Measurements from ENCODE around the gene MAP4K1.
A peak's percentile ranks its signal among the peaks of the same experiment; 100 is the strongest.

The MAP4K1 gene

DNA sequence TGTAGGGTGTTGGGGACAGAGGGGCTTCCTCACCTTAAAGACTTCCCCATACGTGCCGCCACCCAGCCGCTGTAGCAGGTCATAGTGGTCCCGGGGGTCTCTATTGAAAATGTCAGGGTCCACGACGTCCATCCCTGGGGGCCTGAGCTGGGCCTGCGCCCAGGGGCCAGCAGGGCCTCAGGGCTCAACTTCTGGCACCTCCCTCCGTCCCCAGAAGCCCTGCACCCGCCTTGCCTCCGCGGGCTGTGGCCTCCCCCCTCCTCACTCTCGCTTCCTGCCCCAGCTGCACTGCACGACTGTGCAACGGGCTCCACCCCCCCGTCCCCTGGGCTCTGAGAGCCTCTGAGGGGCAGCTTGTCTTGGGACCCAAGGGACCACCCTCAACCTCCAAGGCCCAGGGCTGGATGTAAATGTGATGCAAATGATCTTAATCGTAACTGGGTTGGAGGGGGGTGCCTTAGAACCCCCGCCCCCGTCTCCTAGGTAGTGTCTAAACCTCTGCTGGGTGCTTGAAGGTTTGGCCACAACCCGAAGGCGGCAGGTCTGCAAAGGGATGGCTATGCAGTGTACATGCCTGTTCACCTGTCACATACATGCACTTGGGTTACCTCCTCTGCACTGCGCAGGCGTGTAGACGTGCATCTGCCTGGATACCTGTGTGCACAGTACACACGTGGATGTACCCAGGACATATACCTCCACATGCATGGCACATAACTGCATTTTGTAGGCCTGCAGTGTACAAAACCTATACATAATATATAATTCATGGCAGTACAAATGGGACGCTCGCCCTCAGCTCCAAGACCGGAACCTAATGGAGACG is at the start of gene MAP4K1:
Gene MAP4K1, minus strand, starts transcription at position 190 of the 826 bp plus-strand sequence. Its CDS starts 58 bp downstream, at position 132.
- no peak for DNase-seq

DNA sequence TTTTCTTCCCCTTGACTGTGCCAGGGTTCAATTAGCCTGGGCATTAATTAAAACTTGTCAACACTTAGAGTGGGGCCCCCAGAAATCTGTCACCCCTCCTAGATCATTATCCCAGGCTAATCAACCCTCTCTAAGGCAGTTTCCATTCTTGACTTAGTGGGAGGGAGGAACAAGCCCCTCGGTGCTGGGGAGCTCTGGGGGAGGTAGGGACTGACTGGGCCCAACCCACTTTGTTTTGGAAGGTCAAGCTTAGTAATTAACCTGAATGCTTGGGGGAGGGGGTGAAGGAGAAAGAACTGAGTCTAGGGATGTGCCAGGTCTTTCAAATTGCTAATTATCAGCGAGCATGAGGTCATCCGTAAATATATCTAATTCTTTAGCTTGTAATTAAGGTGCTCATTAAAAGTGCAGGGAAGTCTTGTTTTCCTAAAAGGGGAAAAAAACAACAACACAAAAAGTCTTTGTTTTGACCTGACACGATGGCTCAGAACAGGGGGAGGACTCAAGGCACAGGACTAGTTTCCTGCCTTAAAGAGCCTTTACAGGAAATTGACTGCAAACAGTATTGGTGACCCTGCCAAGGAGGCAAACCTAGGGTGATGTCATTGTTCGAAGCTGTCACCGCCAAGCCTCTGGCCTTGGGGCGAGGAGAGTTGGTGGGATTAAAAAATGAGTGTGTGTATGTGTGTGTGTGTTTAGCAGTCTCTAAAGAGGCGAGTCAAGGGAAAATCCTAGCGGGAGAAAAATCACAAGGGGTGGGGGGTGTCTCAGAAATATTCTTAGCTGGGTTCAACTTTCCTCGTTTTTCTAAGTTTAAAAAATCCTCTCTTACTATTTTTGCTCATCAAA is 49.1 kb upstream of the MAP4K1 start:
- no peak for DNase-seq

DNA sequence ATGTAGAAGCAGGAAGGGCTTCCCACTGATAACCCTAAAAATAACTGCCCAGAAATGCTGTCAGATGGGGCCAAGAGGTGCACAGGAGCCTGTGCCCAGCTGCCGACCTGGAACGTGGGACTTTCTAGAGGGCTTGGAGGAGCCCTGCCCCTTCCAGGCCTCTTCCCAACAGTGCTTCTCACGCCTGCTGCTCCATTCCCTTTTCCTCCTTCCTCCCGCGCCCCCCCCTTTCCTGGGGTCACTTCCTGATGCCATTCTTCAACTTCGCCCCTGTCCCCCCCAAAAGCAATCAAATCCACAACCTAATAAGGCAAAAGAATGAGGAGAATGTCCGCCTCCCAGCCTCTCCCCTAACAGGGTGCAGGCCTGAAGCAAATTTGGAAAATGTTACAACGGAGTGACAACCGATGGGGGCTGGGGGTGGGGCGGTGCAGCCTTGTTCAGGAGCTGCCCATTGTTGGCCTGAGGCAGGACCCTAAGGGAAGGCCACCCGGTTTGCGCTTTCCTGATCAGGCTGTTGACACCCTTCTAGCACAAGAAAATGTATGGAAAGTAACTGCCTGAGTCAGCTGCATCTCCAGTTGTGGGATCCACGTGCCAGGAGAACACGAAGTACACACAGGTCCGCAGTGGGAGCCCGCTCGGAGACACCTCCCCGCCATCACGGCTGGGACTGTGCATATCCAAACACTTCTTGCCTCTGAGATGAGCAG is 48.4 kb upstream of the MAP4K1 start:
- DNase-seq: no peak

DNA sequence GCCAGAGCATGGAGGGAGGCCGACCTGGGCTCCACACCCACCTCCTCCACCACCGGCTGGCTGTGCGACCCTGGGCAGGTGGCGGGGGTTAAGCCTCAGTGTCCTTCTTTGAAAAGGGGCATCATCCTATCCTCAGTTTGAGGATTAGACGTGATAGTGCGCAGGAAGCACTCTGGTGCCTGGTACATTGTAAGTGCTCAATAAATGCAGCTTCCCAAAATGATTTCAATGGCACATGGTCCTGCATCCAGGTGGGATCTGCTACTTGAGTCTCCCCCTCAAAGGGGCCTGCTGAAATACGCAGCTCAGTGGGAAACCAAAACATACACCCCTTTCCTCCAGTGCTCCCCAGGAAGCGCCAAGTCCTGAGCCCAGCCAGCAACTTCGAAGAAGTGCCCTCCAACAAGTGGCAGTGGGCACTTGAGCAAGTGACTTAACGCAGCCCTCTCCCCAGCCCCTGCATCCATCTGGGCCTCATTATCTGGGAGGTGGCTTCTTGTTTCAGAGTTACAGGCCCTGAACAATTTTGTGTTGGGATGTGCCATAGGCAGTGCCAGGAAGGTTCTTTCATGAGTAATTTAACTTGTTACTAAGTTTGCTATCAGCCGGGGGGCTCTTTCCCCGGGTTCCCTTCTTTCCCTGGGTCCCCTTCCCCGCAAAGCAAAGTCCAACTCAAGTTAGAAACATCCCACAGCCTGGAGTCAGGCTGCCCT is 47.6 kb upstream of the MAP4K1 start:
- no peak for DNase-seq

DNA sequence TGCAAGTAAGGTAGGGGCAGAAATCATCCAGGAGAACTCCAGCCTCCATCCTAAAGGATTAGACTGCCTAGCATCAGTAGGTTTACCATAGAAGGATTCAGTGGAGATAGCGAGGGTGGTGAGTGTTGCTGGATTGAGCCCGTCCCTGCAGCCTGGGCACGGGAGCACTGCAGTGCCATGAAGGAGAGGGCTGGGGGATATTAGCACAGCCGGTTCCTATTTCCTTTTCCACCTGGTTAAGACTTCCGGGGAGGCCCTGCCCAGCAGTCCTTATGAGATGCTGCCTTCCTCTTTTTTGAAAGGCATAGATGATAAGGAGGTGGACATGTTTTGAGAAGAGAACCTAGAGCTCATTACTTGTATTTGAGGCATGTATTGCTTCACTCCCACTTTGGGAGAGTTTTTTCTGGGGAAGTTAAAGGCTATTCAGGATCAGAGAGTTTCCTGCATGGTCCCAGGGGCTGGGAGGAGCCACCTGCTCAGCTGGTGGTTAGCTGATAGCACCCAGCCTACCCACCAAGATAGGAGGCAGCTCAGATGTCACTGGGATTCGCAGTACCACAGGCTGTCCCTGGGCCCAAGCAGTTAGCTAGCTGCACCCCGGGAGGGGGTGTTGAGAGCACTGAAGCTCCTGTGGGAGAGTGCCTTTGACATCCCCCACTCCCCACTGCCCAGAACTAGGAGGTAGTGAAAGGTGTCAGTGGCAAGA is 46.9 kb upstream of the MAP4K1 start:
- DNase-seq: no peak

DNA sequence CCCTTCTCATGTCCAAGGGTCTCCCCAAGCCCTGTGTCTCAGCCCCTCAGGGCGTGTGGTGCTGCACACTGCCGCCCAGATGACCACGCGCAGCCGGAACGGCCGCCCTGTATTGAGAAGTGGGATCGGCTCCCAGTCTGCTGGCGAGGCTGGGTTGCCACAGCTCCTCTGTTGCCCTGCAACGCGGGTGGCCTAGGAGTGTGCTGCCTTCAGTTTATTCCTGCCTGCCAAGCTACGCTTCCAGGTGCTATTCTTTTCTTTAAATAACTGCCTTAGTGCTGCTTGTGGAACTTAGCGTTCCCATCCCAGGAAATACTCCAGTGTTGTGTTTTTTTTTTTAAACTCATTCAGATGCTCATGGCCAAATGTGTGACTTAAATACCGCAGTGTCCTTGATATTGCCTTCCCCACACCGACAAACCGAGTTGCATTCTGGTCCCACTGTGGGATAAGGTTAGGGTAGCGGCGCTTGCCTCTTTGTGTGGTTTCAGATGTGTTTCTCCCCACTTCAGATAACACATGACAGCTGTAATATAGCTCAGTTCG is 46.3 kb upstream of the MAP4K1 start:
- DNase-seq: no peak

DNA sequence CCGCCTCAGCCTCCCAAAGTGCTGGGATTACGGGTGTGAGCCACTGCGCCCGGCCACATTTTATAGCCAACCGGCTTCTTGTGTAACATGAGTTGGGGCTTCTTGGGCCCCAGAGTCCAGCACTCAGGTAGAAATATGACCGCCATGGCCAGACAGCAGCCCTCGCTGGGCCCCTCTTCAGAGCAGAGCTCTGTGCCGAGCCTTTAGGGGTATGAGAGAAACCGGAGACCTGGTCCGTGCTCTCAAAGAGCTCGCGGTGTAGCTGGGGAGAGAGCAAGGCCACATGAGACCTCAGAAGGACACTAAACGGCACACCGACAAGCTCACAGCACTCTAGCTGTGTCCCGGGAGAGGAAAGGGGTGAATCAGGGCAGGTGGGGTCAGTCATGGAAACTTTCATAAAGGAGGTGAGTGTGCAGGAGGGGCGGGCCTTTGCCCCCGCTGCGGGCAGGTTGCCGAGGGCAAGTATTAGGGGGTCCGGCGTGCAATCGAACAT is 45.5 kb upstream of the MAP4K1 start:
- DNase-seq: no peak

DNA sequence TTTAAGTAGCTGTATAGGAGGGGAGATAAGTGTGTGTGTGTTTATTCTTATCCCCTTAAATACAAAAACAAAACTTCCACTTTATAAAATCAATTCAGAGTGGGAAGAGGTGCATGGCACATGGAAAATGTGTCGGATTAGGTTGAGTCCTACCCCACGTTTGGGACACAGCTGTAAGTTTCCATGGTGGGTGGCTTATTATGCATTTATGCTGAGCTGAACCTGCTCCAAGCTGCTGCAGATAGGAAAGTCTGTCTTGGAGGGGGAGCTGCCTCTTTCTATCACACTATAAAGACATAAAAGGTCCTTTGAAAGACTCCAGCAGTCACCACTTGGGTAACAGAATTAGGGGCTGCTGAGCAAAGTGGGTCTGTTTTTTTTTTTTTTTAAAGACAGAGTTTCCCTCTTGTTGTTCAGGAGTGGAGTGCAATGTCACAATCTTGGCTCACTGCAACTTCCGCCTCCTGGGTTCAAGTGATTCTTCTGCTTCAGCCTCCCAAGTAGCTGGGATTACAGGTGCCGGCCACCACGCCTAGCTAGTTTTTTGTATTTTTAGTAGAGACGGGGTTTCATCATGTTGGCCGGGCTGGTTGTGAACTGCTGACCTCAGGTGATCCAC is 44.9 kb upstream of the MAP4K1 start:
- DNase-seq: no peak

DNA sequence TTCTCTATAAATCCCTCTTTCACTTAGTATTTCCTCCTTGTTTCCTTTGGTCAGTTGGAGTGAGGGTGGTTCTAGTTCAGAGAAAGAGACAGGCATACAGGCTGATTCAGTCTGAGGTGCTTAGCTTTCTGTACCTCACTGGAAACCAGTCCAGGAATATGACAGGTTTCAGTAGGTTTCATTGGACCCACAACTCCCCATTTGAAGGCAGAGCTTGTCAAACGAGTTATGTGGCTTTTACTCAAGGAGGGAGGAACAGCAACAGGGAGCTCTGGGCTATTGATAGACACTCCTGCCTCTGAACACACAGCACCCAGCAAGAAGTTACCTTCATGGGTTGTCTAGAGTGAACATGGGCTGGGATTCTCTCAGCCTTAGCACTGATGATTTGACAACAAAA is 44.2 kb upstream of the MAP4K1 start:
- no peak for DNase-seq

DNA sequence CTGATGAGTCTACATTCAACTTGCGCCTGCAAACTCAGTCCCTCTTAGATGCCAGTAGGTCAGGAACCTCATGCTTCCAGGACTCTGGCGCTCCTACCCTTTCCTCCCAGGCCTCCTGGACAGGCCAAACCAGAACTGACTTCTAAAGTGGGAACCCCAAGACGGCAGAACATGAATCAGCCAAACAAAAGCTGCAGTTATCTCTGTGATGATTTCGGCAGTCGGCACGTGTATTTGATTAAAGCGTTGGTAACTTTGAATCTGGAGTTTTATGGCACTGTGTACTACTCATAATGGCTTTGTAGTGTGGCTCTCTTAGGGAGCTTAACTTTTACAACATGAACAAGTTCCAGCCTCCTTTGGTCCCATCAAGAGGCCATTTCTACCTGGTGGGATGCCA is 43.4 kb upstream of the MAP4K1 start:
- DNase-seq: no peak

DNA sequence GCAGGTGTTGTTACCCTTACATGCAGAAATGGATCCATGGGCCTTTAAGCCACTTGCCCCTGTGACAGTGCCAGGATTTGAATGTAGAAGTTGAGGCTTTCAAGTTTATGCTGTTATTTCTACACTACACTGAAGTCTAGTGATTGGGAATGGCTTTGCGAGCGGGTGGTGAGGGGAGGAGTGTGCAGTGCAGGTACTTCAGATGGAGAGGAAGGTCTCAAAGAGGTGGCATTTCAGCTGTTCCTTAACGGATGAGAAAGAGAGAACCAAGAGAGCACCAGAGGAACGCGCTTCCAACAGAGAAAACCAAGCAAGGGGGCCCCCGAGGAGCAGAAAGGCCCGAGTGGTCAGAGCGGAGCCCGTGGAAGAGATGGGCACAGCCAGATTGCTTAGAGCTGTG is 43.0 kb upstream of the MAP4K1 start:
- no peak for DNase-seq

DNA sequence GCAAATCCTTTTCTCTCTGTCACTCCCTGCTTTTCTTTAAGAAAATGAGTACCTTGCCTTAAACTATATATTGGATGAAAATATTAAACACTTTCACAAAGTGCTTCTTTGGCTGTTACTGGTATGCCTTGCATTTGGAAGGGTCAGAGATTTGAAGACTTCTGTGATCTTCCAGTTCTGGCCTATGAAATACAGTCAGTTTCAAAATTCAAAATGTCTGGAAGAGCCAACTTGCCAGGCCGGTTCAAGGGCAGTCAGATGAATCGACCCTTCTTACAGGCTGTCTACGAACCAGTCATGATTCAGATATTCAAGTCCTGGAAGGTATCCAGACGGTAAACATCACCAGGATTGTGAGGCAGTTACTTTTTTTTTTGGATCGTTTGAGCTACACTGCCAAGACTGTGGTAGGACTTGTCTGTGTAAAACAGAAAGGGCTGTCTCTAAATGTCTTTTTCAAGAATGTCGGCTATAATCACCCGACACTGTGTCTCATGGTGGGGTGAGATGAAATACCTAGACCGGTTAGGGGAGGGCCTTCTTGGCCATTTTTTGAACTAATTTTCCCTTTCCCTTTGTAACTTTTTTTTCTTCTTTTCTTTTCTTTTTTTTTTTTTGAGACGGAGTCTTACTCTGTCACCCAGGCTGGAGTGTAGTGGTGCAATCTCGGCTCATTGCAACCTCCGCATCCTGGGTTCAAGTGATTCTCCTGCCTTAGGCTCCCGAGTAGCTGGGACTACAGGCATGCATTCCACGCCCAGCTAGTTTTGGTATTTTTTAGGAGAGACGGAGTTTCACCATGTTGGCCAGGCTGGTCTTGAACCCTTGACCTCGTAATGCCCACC is 40.9 kb upstream of the MAP4K1 start:
- DNase-seq: peak; percentile 75

DNA sequence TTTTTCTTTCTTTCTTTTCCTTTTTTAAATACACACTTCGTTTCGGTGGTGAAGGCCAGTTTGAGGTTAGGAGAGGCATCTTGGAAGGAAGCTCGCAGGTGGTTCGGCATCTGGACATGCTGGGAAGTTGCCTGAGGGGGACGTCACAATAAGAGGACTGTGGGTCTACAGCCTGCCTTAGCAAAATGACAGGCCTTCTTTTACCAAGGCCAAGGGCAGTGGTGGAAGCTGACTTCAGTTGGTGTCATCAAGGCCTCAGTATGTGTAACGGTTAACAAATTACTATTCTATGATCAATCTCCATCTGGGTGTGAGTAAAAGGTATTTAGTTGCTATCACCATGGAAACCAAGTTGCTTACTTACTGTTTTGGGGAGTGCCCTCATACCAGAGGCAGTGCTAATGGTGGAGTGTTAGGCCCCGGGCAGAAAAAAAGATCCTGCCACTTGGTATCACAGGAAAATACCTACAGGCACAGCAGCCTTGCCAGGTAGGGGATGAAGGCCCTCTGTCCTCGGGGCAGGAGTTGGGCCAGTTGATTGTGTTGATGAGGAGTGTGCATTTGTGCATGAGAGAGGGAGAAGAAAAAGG is 40.0 kb upstream of the MAP4K1 start:
- DNase-seq: no peak

DNA sequence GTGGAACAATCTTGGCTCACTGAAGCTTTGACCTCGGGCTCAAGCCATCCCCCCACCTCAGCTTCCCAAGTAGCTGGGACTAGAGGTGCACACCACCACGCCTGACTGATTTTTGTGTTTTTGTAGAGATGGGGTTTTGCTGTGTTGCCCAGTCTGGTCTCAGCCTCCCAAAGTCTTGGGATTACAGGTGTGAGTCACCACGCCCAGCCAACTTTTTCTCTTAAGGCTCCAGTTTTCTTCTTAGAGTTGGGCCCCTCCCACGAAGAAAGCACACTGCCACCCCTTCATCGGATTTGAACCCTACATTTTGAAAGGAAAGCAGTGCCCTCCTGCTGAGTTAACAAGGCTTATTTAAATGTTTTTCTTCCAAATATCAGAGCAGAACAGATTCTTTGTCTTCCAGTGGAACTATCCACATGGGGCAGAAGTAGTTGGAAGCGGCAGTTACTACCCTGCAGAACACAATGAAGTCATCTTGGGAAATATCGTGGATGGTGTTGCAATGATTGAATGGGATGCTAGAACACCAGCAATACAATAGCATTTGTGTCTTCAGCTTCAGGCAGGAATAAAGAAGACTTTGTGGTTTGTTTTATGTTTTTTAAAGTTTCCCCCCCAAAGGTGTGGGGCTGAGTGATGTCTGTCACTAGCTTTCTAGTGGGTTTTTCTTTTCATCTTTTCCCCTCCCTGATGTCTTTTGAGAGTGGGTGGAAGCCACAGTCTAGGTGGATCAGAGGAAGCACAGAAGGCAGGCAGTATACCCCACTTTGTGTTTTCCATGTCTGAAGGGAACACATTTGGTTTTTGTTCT is 38.6 kb upstream of the MAP4K1 start:
- DNase-seq: no peak

DNA sequence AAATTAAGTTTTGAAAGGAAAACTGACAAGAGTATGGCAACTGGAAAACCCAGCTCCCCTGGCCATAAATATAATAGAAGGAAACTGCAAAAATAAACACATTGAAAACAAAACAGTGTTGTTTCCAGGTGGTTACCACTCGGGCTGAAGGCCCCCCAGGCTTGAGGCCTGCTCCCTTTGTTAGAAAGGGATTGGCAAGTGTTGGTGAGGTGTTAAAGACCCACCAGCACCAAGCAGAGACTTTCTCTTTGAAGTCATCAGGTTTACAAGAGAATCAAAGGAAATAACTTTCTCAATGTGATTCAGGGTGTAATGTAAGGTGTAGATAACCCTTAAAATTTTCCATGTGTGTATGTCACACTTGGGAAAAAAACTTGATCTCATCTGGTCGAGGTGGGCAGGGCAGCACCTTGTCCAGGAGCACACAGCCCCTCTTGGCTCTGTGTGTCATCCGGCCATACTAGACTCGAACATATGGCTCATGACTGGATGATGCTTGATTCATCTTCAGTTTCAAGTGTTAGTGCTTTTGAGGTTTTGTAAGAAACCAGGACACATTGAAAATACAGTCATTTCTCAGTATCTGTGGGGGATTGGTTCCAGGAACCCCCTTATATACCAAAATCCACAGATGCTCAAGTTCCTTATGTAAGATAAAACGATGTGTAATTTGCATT is 37.5 kb upstream of the MAP4K1 start:
- DNase-seq: no peak

DNA sequence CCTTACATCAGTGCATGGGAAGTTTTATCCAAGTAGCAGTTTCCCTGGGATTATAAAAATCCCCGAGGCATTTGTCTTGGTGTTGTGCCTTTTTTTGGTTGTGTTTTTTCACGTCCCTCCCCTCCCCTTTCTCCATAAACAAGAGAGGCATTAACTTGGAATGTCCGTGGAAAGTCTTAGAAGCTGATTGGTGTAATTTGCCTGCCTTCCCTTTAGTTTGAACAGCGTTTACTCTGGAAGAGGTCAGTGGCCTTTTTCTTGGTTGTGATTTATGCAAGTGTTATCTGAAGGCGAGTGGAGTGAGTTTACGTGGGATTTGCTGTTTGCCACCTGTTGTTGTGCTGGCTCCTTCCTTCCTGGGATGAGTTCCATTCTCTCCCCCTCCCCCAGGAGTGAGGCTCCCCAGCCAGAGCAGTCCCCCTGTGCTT is 36.9 kb upstream of the MAP4K1 start:
- DNase-seq: no peak

DNA sequence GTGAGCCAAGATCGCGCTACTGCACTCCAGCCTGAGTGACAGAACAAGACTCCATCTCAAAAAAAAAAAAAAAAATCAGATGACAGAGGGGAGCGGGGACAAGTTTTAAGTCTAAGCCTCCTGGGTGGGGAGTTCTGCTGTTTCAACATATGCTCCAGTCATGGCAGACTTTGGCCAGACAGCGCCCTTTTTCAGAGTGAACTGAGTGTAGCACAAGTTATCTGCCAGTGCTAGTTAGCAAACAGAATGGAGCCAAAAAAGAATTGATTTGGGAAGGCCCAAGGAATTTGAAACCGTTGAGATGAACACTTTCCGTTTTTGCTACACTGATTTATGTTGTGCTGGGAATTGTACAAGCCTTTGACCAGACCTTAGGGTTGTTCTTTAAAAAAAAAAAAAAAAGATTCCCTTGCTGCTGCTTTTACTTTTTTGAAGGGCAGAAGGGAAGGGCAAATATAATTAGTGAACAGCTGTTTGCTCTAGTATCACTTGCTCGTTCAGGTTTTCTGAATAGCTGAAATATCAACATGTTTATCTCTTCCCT is 35.3 kb upstream of the MAP4K1 start:
- peak; percentile 31 for DNase-seq

All from SHP77 treated with DMSO at 0.1 percent for 48 hours (cell line).